ENCODE data around the gene DLX4.

The DLX4 gene

GRCh38 chr17:49970498-49970897 lies 1.5 kb downstream of the DLX4 start:
- no peak for DNase-seq

GRCh38 chr17:49971199-49971847 lies 2.3 kb downstream of the DLX4 start:
- no peak for DNase-seq

GRCh38 chr17:49971848-49972485 lies 3.0 kb downstream of the DLX4 start:
- no peak for DNase-seq

GRCh38 chr17:49972486-49973270 lies 3.7 kb downstream of the DLX4 start:
- no peak for DNase-seq

- DNase-seq, result no peak
Measured at GRCh38 chr17:49973271-49973615, 4.3 kb downstream of the DLX4 start.

- no peak for DNase-seq
Measured at GRCh38 chr17:49975531-49975930, 6.5 kb downstream of the DLX4 start.

- DNase-seq, result no peak
Measured at GRCh38 chr17:49976163-49976827, 7.3 kb downstream of the DLX4 start.

GRCh38 chr17:49976828-49977202 lies 7.8 kb downstream of the DLX4 start:
- no peak for DNase-seq

- no peak for DNase-seq
Measured at GRCh38 chr17:49977463-49978389, 8.7 kb downstream of the DLX4 start.

GRCh38 chr17:49978501-49978900 lies 9.5 kb downstream of the DLX4 start:
- DNase-seq, result no peak

GRCh38 chr17:49979748-49980479 lies 10.9 kb downstream of the DLX4 start:
- DNase-seq, result no peak

GRCh38 chr17:49980703-49981197 lies 11.8 kb downstream of the DLX4 start:
- no peak for DNase-seq

- DNase-seq, result no peak
Measured at GRCh38 chr17:49984283-49984682, 15.3 kb downstream of the DLX4 start.

- DNase-seq, result no peak
Measured at GRCh38 chr17:49984776-49985175, 15.8 kb downstream of the DLX4 start.

- no peak for DNase-seq
Measured at GRCh38 chr17:49985310-49985990, 16.5 kb downstream of the DLX4 start.

- no peak for DNase-seq
Measured at GRCh38 chr17:49986396-49987289, 17.7 kb downstream of the DLX4 start.

GRCh38 chr17:49987290-49987585 lies 18.2 kb downstream of the DLX4 start:
- no peak for DNase-seq

- no peak for DNase-seq
Measured at GRCh38 chr17:49987681-49988441, 18.9 kb downstream of the DLX4 start.

GRCh38 chr17:49989518-49989880 lies 20.5 kb downstream of the DLX4 start:
- no peak for DNase-seq
